Chondrocyte (in vitro differentiated cells): Measurements from ENCODE around the gene SEMA3G. TPM values are rescaled to one million over a fixed set of nuclear protein-coding genes. Genes with fewer than 3 reads are reported as not detected.

ENCODE experiments used
- DNase-seq: peaks from one replicate; pipeline ENCODE4 v3.0.0; 2021; ENCODE audit warnings: mixed read lengths, low spot score
- H3K27ac Mint-ChIP-seq: one replicate; pipeline ENCODE4 v1.8.0; 2021; ENCODE audit warnings: mild to moderate bottlenecking, moderate library complexity, mixed read lengths; ENCODE audit not compliant: unreplicated experiment
- H3K27me3 Mint-ChIP-seq: 2 replicates; pipeline ENCODE4 v1.8.0; 2021; ENCODE audit warnings: low read depth, mixed read lengths
- H3K36me3 Mint-ChIP-seq: 2 replicates; pipeline ENCODE4 v1.8.0; 2021; ENCODE audit warnings: low read depth, mixed read lengths
- H3K4me1 Mint-ChIP-seq: 2 replicates; pipeline ENCODE4 v1.8.0; 2021; ENCODE audit warnings: low read depth, mild to moderate bottlenecking, mixed read lengths
- H3K4me3 Mint-ChIP-seq: one replicate; pipeline ENCODE4 v1.8.0; 2021; ENCODE audit warnings: mild to moderate bottlenecking, moderate library complexity, mixed read lengths; ENCODE audit not compliant: unreplicated experiment
- H3K9me3 Mint-ChIP-seq: 2 replicates; pipeline ENCODE4 v1.8.0; 2021; ENCODE audit warnings: low read depth, mixed read lengths
- CTCF ChIP-seq: fragments of 200-600 bp; sonication (generic); IDR thresholded peaks from 2 replicates; pipeline ENCODE4 v1.5.0; 2021; ENCODE audit warnings: antibody characterized with exemption, mild to moderate bottlenecking, moderate library complexity
- total RNA-seq: library from RNA; stranded (reverse); gene quantifications from 3 replicates; pipeline ENCODE4 v1.2.1, GENCODE V29; 2021

The SEMA3G gene
- total RNA-seq, 1 donor from 2014 or later = 0.17 TPM

GRCh38 chr3:52481819-52482521 is 37.1 kb upstream of the SEMA3G start:
- Mint-ChIP-seq H3K4me3 (no peak overlapping the region), H3K27me3 (no peaks in the 10 kb centered on the region), H3K27ac (no peak overlapping the region), H3K4me1 (peaks cover 19% of the 10 kb centered on the region), H3K9me3 (no peaks in the 10 kb centered on the region), H3K36me3 (peaks cover 38% of the 10 kb centered on the region)
- TF ChIP-seq CTCF = peak; percentile 74
- DNase-seq = peak; percentile 81

DNA sequence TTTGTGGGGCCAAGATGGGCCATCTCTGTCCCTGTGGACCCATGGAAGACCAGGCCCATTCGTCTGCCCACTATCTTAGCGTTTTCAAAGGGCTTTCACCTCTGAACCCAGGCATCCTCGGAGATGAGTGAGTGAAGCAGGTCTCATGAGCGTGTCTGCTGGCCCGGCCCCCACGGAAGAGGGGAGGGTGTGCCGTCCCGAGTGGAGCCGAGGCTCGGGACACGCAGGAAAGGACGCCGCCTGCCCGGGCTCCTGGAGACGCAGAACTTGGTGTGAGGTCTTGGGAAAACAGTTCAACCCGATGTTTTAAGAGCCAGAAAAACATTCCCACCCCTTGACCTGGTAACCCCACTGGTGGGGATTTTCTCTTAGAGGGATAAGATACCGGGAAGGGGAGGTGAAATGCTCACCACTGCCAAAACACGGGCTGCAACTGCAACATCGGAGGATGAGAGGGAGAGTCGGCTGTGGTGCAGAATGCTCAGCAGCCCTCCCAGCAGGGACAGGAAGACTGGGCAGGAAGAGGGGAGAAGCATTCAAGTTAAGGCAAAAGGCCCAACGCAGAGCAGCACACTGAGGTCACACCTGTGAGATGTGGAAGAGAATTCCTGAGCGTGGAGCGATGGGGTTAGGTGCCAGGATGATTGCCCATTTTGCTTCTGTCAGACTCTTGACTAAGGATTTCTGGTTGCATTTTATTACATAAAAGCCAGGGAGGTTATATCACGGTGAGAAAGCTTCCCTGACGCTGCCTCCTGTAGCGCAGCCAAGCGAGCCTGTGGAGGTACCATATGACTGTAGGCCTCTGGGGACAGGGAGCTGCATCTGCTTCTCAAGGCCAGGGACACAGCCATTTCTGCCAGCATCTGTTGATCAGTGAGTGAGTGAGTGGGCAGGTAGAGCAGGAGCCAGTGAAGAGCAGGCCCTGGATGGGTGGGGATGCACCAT is 36.1 kb upstream of the SEMA3G start:
- Mint-ChIP-seq H3K4me3 (no peak overlapping the region), H3K4me1 (peaks cover 19% of the 10 kb centered on the region), H3K27ac (no peak overlapping the region), H3K9me3 (no peaks in the 10 kb centered on the region), H3K27me3 (no peaks in the 10 kb centered on the region), H3K36me3 (peaks cover 40% of the 10 kb centered on the region)
- peak; percentile 80 for DNase-seq
- TF ChIP-seq CTCF = no peak

DNA sequence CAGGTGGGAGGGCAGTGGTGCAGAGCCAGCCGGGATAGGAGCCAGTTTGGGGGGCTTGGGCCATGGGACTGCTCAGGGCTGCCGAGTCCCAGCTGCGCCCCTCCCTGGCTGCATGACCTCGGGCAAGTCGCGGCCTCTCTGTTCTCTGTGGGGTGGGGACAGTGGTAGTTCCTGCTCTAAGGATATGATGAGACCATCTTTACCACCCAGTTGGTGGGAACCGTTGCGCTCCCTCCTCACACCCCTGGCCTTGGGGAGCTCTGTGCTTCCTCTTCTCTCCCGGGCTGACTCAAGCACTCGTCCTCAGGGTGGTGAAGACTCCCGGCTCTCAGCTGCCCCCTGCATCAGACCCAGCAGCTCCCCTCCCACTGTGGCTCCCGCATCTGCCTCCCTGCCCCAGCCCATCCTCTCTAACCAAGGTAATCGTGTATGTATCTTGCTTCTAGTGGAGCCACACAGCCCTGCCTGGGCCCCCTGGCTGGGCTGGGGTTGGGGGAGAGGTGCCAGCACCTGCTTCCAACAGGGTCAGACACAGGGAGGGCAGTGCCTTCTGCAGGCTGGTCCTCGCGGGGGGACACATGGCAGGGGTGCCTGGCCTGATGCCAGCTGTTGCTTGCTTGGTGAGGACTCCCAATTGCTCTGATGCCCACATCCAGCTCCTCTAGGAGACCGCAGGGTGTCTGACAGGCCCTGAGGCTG is 35.1 kb upstream of the SEMA3G start:
- TF ChIP-seq CTCF = no peak
- Mint-ChIP-seq H3K27me3 (no peaks in the 10 kb centered on the region), H3K36me3 (peaks cover 39% of the 10 kb centered on the region), H3K4me3 (no peak overlapping the region), H3K4me1 (peaks cover 19% of the 10 kb centered on the region), H3K9me3 (no peaks in the 10 kb centered on the region), H3K27ac (no peak overlapping the region)
- peak; percentile 92 for DNase-seq

DNA sequence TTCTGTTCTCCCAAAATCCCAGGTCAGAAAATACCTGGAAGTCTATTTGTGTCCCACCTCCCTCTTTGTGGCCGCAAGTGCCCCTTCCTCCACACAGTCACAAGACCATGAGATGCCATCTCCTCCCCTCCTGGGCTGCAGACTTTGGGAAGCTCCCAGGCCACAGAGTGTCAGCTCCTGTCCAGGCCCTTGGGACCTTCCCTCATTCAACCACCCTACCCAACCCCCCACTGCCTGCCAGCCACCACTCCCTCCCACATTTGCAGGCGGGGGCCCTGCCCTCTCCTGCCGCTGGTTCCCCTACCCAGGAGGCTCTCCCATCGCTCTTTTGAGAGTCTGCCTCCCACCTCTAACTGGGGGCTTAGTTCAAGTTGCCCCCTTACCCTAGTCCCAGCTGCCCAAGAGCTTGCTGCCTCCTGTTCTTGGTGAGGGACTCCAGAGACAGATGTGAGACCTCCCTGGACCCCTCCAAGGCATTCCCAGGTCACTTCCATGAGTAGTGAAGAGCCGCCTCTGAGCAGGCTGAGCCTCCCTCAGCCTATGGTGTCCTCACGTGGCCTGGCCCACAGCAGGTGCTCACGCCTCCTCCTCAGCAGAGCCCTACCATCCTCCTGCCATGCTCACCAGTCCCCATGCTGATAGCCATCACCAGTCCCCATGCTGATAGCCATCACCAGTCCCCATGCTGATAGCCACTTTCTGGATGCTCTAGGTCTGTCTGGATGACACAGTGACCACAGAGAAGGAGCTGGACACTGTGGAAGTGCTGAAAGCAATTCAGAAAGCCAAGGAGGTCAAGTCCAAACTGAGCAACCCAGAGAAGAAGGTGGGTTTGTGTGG is 34.4 kb upstream of the SEMA3G start:
- no peak for DNase-seq
- H3K4me1 Mint-ChIP-seq = peaks cover 18% of the 10 kb centered on the region
- H3K27me3 Mint-ChIP-seq = no peaks in the 10 kb centered on the region
- H3K27ac Mint-ChIP-seq = peak overlapping the region; percentile 29
- no peak for TF ChIP-seq CTCF
- H3K9me3 Mint-ChIP-seq = no peaks in the 10 kb centered on the region
- no peak overlapping the region for H3K4me3 Mint-ChIP-seq
- peaks cover 39% of the 10 kb centered on the region for H3K36me3 Mint-ChIP-seq
